Retinal pigment epithelial cell (primary cell): ENCODE results near the gene ABCA12.

Experiments
- DNase-seq: peaks from one replicate; pipeline ENCODE4 v3.0.0-alpha.2; 2010; ENCODE audit warnings: low read depth
- H3K4me3 ChIP-seq: 2 replicates; pipeline ENCODE4 v1.5.1; 2011; ENCODE audit warnings: mild to moderate bottlenecking, low read length, control low read depth, moderate library complexity
- CTCF ChIP-seq: conservative IDR thresholded peaks from 2 replicates; pipeline ENCODE4 v1.5.1; 2011; ENCODE audit warnings: low read depth, low read length, control low read depth, inconsistent platforms

Gene ABCA12

GRCh38 chr2:215019085-215019484, 119.3 kb downstream of the ABCA12 start:
- H3K4me3 ChIP-seq, result no peak overlapping the region
- DNase-seq, result no peak
- TF ChIP-seq CTCF, result no peak

- TF ChIP-seq CTCF, result no peak
- no peak for DNase-seq
Observed at GRCh38 chr2:215015421-215015820, 123.0 kb downstream of the ABCA12 start.

GRCh38 chr2:215010390-215010789, 128.0 kb downstream of the ABCA12 start:
- no peak overlapping the region for H3K4me3 ChIP-seq
- no peak for DNase-seq
- TF ChIP-seq CTCF, result no peak

More at GRCh38 chr2:215015421-215015820, 123.0 kb downstream of the ABCA12 start:
- no peak overlapping the region for H3K4me3 ChIP-seq

GRCh38 chr2:215003001-215003400, 135.4 kb downstream of the ABCA12 start:
- DNase-seq, result no peak
- H3K4me3 ChIP-seq, result no peak overlapping the region
- no peak for TF ChIP-seq CTCF

- peak; percentile 60 for TF ChIP-seq CTCF
- DNase-seq, result peak; percentile 6
- no peak overlapping the region for H3K4me3 ChIP-seq
Observed at GRCh38 chr2:215002500-215002899, 135.9 kb downstream of the ABCA12 start.

GRCh38 chr2:215000721-215001120, 137.7 kb downstream of the ABCA12 start:
- DNase-seq, result no peak
- H3K4me3 ChIP-seq, result no peak overlapping the region
- no peak for TF ChIP-seq CTCF

- no peak for TF ChIP-seq CTCF
- no peak overlapping the region for H3K4me3 ChIP-seq
- DNase-seq, result no peak
Observed at GRCh38 chr2:214995926-214996670, 142.3 kb downstream of the ABCA12 start.
